Activated T-helper 1 cell treated with Interleukin-2 at 50 U/mL for 16 hours (primary cell): Measurements from ENCODE around the gene GRID1.
"Not testable (repeated sequence)": the region's sequence is repeated elsewhere in the genome, so short reads cannot be mapped to it uniquely, and the experiment has no call there.

ENCODE experiments used
- DNase-seq: peaks from one replicate; pipeline ENCODE4 v3.0.0-alpha.2; 2020; ENCODE audit warnings: low read depth

GRID1 gene

DNA sequence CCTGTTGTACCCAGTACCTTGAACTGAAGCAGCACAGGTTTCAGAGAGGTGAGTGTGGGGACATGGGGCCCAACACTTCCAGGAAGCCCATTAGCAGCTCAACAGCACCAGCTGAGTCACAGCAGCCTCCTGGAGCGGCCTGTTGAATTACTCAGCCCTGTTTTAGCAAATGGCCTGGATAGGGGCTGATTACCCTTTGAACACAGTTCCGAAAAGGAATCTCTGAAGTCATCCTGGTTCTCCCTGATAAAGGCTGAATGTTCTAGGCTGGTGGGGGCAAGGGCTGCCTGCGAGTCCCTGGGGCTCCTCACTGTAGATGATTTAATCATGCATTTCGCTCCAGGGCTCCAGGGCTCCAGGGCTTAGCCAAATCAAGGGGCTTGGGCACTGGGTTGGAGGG is 287.5 kb downstream of the GRID1 start:
- DNase-seq: no peak

DNA sequence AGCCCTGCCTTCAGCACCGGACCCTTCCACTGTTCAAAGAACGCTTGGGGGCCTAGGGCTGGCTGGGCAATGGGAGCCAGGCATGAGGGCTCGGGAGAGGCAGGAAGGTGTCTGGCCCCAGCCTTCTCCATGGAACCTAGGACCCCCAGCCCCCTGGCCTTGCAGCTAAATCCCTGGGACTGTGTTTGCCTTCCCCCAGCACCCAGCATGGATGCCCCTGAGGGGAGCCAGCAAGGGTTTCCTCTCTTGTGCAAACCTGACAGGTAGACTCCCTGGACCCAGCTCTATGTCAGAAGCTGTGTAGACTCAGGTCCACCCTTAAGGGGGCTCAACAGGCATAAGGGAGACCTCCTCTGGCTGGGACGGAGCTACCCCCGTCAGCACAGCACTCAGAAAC is 288.0 kb downstream of the GRID1 start:
- no peak for DNase-seq

DNA sequence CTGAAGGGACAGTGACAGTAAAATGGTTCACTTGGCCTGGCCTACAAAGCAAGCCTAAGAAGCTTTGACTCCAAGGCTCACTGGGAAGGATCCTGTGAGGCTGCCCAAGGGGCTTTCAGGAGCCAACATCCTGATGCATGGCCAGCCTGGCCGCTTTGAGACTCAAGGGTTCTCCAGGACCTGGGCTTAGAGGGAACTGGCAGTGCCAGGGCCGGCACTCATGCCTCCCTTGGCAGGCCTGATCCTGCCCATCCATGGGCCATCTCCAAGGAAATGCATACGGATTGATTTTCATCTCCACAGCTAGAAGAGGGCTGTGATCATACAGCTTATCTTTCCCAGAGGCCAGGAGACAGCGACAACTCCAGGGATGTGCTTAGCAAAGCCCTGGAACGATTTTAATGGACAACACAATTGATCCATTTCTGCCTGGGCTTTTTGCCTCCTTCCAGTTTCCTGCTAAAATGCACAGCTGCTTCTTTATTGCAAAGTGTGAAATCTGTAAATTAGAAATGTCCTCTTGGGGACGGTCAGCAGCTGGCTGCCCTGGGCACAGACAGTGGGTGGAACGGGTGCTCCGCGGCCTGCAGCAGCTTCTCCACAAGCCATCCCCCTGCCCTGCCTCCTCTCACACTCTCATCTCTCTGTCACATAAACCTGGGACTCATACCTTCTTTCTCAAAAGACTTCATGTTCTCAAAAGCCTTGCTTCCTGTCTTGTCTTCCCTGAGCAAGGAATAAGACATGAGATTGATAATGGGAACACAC is 288.5 kb downstream of the GRID1 start:
- no peak for DNase-seq

DNA sequence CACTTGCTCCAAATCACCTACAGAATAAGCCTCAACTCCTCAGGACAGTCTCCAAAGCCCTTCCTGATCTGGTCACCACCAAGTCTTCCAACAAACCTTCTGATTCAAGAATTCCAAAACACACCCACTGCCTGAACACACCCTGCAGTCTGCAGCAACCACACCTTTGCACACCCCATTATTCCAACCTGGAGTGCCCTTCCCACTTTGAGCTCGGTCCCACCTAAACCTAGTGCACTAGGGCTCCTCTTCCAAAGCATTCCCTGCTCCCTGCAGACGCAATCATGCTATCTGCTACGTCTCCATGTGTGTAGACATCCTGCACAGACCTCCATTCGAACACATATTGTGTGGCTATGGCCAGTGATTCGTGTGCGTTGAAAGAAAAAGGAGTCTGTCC is 289.3 kb downstream of the GRID1 start:
- no peak for DNase-seq

DNA sequence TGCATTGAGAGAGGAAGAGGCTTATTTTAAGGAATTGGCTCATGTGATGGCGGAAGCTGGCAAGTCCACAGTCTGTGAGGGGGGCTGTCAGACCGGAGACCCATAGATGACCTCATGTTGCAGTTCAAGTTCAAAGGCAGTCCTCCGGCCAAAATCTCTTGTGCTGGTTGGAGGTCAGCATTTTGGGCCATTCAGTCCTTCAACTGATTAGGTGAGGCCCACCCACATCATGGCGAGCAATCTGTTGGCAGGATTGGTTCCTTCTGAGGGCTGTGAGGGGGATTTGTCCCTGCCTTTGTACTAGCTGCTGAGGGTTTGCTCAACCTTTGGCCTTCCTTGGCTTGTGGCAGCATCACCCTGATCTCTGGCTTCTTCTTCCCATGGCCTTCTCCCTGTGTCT is 290.1 kb downstream of the GRID1 start:
- DNase-seq: not testable (repeated sequence)

DNA sequence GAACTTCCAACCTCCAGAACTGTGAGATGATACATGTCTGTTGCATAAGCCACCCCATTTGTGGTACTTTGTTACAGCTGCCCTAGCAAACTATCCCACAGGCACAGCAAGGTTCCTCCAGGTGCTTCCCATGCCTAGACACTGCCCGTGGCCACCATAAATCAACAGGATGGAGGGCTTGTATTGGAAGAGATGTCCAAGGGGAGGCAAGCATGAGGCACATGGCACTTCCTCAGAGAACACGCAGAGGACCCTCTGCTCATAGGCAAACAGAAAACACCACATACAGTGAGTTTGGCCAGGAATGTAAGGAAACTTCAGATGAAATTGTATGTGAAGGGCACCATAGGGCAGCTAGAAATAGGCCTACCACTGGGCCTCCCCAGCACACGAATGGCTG is 291.1 kb downstream of the GRID1 start:
- no peak for DNase-seq

DNA sequence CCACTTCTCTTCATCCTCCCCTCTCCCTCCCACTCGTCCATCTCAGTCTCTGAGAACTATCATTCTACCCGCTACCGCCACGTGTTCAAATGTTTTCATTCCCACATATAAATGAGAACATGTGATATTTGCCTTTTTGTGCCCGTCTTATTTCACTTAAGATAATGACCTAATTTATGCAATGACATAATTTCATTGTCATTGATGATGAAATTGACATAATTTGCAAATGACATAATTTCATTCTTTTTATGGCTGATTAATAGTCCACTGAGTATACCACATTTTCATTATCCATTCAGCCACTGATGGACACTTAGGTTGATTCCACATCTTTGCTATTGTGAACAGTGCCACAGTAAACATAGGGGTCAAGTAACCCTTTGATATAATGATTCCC is 292.3 kb downstream of the GRID1 start:
- DNase-seq: no peak

DNA sequence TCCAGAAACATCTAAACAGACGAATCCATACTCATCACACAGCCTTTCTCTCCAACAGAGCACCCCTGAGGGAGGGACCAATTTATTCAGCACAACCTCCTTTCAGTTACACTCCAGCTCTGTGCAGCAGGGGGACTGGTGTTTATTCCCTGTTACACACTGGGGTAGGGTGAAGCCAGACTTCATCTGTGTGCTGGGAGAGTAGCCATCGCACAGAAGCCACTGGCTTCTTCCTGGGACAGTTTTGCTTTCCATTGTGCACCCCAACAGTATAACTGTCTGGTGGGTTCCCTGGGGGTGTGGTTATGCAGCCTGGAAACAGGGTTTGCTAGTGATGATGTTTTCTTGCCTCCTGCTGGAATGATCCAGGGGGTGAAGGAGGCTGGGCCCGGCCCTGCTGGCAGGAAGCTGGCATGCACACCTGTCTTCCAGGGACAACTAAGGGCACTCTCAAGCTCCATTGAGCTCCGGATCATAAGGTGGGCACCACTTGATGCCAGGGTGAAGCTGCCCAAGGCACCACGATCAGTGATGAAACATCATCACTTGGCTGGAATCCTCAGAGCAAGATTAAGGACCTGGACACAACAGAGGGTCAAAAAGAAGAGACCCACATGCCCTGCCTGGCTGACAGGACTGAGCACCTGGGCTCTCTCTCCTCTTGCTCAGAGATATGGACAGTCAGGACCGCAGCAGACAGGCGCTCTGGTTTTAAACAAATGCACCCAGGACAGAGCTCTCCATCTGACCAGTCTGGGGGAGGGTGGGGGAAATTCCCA is 293.2 kb downstream of the GRID1 start:
- DNase-seq: no peak

DNA sequence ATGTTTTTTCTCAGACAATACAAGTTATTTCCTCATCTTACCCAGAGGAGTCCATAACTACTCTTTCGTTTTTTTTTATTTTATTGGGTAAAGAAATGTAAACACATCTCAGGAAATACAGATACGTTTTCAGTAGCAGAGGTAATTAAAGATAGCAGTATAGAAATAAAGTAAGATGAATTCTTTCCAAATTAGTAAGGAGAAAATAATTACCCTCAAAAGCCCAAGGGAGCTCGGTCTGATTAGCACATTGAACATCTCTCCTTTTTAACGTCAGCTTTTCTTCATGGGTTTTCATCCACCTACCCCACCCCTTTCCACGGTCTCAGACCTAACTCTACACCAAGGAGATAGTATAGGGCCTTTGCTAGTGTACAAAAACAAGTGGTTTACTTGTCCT is 294.2 kb downstream of the GRID1 start:
- no peak for DNase-seq

DNA sequence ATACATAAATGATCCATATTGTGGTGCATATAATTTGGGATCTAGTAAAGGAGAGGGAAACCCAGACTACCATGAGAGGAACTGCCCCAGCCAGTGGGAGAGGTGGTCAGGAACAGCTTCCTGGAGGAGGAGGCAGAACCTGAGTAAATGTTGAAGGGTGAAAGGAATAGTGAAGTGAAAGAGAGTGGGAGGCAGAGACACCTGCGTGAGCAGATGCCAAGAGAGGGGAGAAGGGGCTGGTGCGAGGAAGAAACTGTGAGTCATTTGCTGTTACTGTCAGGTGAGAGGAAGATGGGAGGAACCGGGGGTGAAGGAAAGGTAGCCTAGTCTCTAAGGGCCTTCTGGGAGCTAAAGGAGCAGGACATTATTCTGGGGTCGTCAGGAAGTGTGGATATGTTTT is 294.8 kb downstream of the GRID1 start:
- DNase-seq: no peak

DNA sequence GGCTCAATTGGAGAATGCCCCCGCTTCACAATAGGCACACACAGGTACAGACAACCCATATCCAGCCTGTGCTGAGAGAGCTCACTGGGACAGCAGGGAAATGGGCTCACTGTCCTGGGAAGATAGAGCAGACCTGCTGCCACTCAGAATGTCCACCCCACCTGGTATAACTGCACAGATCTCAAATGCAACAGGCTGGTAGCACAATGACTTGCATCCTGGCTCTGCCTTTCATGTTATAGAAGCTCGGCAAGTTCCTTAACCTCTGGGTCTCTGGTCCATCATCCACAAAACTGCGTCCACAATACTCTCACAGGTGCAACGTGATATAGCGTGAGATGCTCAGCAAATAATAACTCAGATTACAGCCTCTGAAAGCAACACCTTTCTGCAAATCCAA is 295.4 kb downstream of the GRID1 start:
- DNase-seq: no peak

DNA sequence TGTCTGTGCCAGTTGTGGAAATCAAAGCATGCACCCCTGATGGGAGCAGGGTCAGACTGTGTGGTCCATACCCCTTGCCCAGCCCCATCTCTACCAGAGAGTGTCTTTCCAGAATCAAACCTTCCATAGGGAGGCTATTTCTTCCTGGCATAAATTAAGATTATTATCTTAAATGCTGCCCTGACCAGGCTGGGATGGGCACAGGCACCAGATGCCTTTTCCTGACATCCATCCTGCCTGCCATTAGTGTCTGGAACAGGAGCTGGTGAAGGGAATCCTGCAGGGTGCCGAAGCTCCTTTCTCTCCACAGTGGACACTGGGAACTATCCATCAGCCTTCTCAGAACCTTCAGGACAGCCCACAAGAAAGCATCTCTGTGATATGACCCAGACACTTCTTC is 296.3 kb downstream of the GRID1 start:
- DNase-seq: no peak

DNA sequence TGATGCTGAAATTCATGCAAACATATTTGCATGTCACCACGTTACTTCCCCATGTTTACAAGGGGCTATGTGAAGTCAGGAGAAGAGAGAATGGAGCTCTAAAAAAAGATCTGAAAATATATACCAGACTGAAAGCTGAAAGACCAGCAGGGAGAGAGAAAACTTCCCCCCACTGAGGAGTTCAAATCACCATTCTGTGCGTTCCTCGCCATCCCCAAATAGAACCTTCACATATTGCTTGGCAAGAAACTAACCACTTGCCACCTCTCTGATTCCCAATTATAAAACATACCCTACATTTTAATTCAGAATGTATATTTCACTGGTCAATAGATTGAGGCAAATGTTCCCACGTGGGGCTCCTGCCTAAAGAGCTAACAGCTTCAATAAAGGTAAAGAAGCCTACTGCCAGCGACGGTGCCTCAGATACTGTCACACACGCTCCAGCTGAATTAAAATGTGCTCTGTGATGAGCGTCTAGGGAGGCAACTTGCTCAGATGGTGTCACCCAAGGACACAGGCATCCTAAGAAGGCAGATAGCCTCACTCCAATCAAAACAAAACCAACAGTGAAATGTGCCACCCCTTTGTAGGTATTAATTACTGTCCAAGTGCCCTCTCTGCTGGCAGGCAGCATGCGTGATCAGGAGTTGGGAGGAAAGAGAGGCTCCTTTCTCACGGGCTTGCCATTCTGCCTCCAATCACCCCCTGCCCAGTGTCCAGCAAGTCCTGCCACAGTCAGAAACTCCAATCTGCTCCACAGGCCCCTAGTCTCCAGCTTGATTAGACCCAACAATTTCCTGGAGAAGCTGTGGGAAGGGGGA is 298.2 kb downstream of the GRID1 start:
- no peak for DNase-seq

DNA sequence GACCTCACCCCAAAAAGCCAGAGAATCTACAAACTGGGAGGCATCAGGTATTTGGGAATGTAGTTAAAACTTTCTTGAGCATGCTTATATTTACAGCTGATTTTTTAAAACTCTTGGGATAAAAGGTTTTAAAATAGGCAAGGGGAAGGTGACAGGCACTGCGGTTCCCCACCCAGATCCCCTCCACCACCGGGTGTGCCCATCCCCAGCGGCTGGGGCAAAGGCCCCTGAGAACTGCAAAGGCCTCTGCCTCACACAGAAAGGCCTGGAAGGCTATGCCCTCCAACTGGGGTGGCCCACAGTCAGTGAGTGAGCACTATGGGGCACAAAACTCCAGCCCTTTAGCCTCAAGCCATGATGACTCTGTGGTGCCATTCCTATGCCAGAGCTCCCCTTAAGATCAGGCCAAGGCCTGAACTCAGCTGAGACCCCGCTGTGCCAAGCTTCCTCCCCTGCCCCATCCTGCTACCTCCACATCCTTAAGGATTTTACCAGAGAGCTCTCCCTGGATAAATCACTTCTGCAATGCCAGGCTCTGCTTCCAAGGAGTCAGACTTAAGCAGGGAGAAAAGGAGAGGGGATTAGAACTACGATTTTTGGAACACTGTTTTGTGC is 299.1 kb downstream of the GRID1 start:
- DNase-seq: no peak

DNA sequence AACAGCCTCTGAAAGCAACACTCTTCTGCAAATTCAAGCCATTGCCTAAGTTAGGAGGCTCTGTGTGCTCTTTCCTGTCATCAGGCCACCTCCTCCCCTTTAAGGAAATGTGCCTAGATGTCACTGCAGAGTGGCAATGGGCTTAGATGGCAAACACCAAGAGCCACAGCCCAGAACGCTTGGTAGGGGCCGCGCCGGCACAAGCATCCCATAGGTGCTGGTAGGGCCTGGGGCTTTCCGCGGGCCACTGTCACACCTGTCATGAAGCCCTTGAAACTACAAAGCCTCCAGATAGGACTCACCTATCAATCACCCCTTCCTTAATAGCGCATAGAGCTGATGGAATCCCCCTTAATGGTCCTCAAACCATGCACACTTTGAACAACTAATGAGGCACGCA is 299.9 kb downstream of the GRID1 start:
- DNase-seq: no peak

DNA sequence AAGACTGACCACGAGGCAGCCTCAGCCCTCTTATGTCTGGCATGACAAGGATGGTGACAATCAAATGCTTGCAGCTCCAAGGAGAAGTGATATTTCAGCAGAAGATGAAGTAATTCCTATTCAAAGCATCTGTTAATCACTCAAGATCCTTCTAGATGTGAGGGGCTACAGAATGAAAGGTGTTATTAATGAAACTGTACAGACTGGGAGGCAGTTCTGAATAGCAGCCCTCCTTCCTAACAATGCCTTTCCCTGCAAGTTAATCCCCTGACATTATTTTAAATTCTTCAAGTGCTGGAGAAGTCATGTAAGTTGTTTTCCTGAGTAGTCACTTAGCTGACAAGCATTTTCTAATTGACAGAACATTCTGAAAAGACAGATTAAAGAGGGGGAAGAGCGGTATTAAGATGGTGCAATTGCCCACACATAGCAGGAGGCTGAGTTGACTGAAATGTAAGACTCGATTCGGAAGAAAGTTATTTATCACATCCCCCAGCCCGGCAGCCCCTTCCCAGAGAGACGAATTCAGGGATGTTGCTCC is 300.8 kb downstream of the GRID1 start:
- no peak for DNase-seq

DNA sequence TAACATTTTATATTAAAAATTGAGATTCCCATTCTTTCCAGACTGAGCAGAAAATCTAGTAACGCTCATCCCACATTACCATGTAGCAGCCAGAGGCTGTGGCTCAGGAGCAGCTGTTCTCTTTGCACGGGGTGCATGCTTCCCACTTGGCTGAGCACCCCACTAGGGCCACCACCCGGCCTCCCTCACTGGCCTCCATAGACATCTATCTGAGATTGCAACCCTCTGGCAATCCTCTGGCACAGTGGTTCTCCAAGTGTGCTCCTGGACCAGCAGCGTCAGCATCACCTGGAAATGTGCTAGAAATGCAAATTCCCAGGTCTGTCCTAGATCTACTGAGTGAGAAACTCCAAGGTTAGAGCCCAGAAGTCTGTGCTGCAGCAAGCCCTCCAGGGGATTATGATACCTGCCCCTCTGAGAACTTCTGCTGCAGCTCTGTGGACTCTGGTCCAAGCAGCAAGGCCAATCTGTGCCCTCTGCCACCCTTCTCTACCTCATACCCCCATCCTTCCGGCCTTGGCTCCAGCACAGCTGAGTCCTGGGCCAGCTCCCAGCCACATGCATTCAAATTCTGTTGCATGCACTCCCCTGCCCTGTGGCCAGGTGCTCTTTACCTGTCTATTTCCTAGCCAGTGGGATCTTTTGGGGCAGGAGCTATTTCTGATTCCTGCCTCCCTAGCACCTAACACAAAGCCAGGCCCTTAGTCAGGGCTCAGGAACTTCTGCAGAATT is 301.5 kb downstream of the GRID1 start:
- no peak for DNase-seq

DNA sequence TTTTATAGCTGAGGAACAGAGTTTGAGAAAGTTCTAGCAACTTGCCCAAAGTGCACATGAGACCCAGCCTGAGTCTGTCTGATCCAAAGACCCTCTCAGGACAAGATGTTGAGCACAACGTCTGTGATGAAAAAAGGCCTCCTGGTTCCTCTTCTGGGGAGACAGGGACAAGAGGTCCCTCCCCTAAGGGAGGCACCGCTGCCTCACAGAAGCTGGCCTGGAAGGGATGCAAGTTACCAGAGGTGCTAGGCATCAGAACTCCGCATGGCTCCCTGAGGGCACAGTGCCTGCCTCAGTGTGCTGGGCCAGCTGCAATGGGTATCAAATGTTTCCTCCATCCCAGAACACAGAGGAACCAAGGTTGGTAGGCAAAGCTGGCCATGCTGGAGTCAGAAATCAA is 302.4 kb downstream of the GRID1 start:
- no peak for DNase-seq

DNA sequence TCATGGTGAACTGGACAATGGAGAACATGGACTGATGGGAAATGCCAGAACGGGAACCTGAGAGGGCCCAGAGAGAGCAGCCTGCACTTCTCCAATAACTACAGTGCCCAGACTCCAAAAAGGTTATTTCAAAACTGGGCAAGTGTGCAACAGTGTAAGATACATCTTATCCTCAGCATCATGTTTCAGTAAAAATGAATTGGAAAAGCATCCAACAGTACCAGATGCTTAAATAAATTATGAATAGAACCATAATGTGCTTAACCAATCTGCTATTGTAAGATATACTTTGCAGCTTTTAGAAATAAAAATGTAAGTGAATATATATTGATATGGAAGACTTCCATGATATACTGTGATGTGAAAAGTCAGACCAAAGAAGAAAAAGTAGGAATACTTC is 303.3 kb downstream of the GRID1 start:
- no peak for DNase-seq

DNA sequence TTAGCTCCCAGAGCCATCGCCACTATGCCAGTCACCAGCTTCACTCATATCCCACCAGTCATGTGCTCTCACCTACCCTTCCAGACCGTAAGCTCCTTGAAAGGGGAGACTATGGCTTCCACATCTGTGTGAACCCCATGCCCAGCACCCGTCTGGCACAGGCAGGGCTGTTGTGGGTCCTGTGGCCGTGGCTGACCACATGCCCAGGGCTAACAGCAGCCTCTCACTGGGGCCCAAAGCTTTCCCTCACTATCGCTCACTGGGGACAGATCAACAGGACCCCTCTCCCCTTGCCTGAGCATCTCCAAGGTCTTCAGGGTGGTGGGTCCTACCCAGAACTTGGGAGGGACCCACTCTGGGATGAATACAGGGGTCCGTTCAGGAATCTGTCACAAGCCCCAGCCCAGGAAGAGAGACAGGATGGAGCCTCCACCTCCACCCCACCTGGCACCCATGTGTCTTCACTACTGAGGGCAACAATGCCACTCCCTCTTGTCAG is 303.9 kb downstream of the GRID1 start:
- no peak for DNase-seq

DNA sequence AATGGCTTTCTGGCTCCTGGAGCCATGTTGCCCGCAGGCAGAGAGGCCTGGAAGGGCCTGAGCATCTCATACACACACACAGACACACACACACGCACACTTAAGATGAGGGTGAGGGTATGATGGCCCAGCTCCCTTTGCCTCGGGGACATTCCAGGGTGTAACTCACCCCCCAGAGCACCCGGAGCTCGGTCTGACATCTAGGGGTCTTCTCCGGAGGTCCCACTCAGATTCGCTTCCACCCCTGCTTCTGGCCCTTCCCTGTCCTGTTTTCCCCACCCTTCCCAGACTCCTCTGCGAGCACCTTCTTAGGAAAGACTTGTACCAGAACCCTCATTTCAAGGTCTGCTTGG is 304.4 kb downstream of the GRID1 start:
- no peak for DNase-seq
